ENCODE results near the gene TGFBR3. TPM values are rescaled to one million over a fixed set of nuclear protein-coding genes. Genes with fewer than 3 reads are reported as not detected.

TGFBR3 gene
- polyA plus RNA-seq, 4 donors = 0.45 to 20.0 (median 5.1) TPM

DNA sequence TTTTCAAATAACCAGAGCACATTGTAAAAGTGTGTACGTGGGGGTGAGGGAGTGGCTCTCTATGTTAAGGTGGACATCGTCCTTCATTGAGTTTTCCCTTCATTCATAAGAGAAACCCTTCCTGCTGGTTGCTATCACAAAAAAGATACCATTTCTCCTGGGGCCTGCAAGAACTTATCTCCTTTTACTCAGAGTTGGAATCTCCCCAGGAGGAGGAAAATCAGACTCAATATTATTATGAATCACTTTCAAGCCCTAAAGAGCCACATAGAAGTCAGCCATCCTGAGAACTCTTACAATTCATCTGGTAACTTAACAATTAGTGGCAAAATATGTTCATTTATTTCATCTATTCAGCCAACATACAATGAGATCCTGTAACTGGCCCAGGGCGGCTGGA is 27.1 kb upstream of the TGFBR3 start:
- WGBS, 3 donors = 65 to 67% (median 66%) methylated on average over 3 of the region's 3 CpGs
- Histone ChIP-seq H3K4me1 (ENCODE audit: control insufficient read depth in 3 of 3, insufficient read depth in 2 of 3, low read depth in 1 of 3, low read length in 2 of 3) (no peaks in the 10 kb centered on the region), H3K27ac (ENCODE audit: low read depth in 1 of 3, low read length in 2 of 3) (no peak overlapping the region), H3K9me3 (ENCODE audit: control insufficient read depth in 2 of 2, insufficient read depth in 1 of 2, low read depth in 1 of 2, low read length in 1 of 2) (no peaks in the 10 kb centered on the region), H3K36me3 (ENCODE audit: control insufficient read depth in 3 of 3, insufficient read depth in 2 of 3, low read depth in 1 of 3, low read length in 3 of 3) (no peaks in the 10 kb centered on the region), H3K27me3 (ENCODE audit: control insufficient read depth in 3 of 3, insufficient read depth in 3 of 3, low read length in 3 of 3) (no peaks in the 10 kb centered on the region), H3K4me3 (ENCODE audit: low read depth in 1 of 3, low read length in 3 of 3) (no peak overlapping the region)
- FAIRE-seq = no peak
- DNase-seq = no peak

DNA sequence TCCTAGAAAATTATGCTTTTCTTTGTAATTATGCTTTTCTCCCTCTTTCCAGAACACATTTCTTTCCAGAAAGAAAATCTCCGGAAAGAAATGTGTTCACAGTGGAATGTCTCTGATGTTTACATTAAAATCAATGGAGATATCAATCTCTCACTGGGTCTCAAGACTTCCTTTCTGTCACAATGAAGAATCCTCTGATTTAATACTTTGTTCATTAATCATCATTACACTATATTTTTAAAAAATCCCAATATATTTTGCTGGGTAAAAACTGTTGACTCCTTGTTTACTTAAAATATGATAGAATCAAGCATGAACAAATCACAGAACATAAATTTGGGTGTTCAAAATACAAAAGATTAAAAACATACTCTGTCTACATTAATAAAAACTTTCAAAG is 26.3 kb upstream of the TGFBR3 start:
- no peak overlapping the region for H3K27ac ChIP-seq (ENCODE audit: low read depth in 1 of 3, low read length in 2 of 3)
- FAIRE-seq (no peak), DNase-seq (no peak)
- no peaks in the 10 kb centered on the region for H3K36me3 ChIP-seq (ENCODE audit: control insufficient read depth in 3 of 3, insufficient read depth in 2 of 3, low read depth in 1 of 3, low read length in 3 of 3)
- no peaks in the 10 kb centered on the region for H3K4me1 ChIP-seq (ENCODE audit: control insufficient read depth in 3 of 3, insufficient read depth in 2 of 3, low read depth in 1 of 3, low read length in 2 of 3)
- no peaks in the 10 kb centered on the region for H3K27me3 ChIP-seq (ENCODE audit: control insufficient read depth in 3 of 3, insufficient read depth in 3 of 3, low read length in 3 of 3)
- WGBS, 3 donors = 71 to 83% (median 82%) methylated on average over 1 of the region's 1 CpG
- no peak overlapping the region for H3K4me3 ChIP-seq (ENCODE audit: low read depth in 1 of 3, low read length in 3 of 3)
- no peaks in the 10 kb centered on the region for H3K9me3 ChIP-seq (ENCODE audit: control insufficient read depth in 2 of 2, insufficient read depth in 1 of 2, low read depth in 1 of 2, low read length in 1 of 2)

DNA sequence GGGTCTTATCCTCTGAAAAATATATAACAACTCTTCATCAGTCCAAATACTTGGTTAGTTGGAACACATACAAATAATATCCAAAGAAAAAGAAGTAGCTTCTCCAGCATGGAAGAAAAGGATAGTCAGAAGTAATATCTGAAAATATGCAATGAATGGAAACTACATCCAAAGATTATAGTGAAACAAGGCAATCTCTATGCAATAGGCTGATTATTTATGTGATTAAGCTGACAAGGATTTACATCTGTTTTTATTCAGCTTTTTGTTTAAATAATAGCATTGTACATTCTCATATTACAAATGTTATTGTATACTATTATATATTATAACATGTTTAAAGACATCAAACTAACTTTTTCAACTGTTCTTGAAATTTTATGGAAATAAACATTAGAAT is 15.3 kb upstream of the TGFBR3 start:
- Histone ChIP-seq H3K4me3 (ENCODE audit: low read depth in 1 of 3, low read length in 3 of 3) (no peak overlapping the region), H3K27me3 (ENCODE audit: control insufficient read depth in 3 of 3, insufficient read depth in 3 of 3, low read length in 3 of 3) (no peaks in the 10 kb centered on the region), H3K36me3 (ENCODE audit: control insufficient read depth in 3 of 3, insufficient read depth in 2 of 3, low read depth in 1 of 3, low read length in 3 of 3) (no peaks in the 10 kb centered on the region), H3K27ac (ENCODE audit: low read depth in 1 of 3, low read length in 2 of 3) (no peak overlapping the region), H3K4me1 (ENCODE audit: control insufficient read depth in 3 of 3, insufficient read depth in 2 of 3, low read depth in 1 of 3, low read length in 2 of 3) (no peaks in the 10 kb centered on the region), H3K9me3 (ENCODE audit: control insufficient read depth in 2 of 2, insufficient read depth in 1 of 2, low read depth in 1 of 2, low read length in 1 of 2) (no peaks in the 10 kb centered on the region)
- DNase-seq (no peak), FAIRE-seq (no peak)

DNA sequence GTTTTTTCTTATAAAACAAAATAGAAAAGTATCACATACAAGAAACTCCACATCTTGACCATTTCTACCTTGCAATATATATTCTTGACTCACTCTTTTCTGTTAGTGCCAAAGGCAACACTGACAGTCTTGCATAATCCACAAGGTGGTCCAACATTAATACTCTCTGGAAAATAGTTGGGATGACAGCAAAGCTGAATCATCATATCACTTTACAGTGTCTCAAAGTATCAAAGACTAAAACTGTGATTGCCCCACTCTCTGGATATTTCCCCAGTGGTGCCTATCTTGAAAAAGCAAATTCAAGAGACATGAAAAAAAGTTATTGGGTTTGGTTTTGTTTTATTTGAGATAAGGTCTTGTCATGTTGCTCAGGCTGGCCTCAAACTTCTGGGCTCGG is 14.6 kb upstream of the TGFBR3 start:
- FAIRE-seq = no peak

DNA sequence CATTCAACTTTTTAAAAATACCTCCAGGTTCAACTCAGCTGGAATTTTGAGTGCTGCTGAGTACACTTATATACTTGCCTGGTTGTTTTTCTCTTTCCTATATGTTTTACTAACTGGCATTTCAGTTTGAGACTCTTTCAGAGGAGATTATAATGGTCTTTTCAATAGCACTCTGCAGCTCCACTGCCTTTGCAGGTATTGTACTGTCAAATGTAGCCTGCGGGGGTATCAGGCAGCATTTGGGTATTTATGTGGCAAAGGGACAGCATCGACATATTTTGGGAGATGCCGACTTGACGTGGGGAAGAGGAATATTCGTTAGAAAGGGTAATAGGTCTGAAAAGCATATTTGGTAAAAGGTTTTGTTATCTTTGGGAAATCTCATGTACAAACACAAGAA is 11.1 kb upstream of the TGFBR3 start:
- Histone ChIP-seq H3K9me3 (ENCODE audit: control insufficient read depth in 2 of 2, insufficient read depth in 1 of 2, low read depth in 1 of 2, low read length in 1 of 2) (no peaks in the 10 kb centered on the region), H3K4me3 (ENCODE audit: low read depth in 1 of 3, low read length in 3 of 3) (no peak overlapping the region), H3K36me3 (ENCODE audit: control insufficient read depth in 3 of 3, insufficient read depth in 2 of 3, low read depth in 1 of 3, low read length in 3 of 3) (no peaks in the 10 kb centered on the region), H3K4me1 (ENCODE audit: control insufficient read depth in 3 of 3, insufficient read depth in 2 of 3, low read depth in 1 of 3, low read length in 2 of 3) (no peaks in the 10 kb centered on the region), H3K27me3 (ENCODE audit: control insufficient read depth in 3 of 3, insufficient read depth in 3 of 3, low read length in 3 of 3) (no peaks in the 10 kb centered on the region), H3K27ac (ENCODE audit: low read depth in 1 of 3, low read length in 2 of 3) (no peak overlapping the region)
- 78 to 94% (median 92%) methylated on average over 5 of the region's 5 CpGs for WGBS, 3 donors
- DNase-seq (no peak), FAIRE-seq (no peak)

More for the DNA sequence above, 14.6 kb upstream of the TGFBR3 start:
- H3K4me1 ChIP-seq (ENCODE audit: control insufficient read depth in 3 of 3, insufficient read depth in 2 of 3, low read depth in 1 of 3, low read length in 2 of 3) = no peaks in the 10 kb centered on the region
- H3K27ac ChIP-seq (ENCODE audit: low read depth in 1 of 3, low read length in 2 of 3) = no peak overlapping the region
- H3K36me3 ChIP-seq (ENCODE audit: control insufficient read depth in 3 of 3, insufficient read depth in 2 of 3, low read depth in 1 of 3, low read length in 3 of 3) = no peaks in the 10 kb centered on the region
- H3K27me3 ChIP-seq (ENCODE audit: control insufficient read depth in 3 of 3, insufficient read depth in 3 of 3, low read length in 3 of 3) = no peaks in the 10 kb centered on the region
- DNase-seq = no peak
- WGBS, 3 donors = 93 to 96% (median 95%) methylated on average over 1 of the region's 1 CpG
- H3K9me3 ChIP-seq (ENCODE audit: control insufficient read depth in 2 of 2, insufficient read depth in 1 of 2, low read depth in 1 of 2, low read length in 1 of 2) = no peaks in the 10 kb centered on the region
- H3K4me3 ChIP-seq (ENCODE audit: low read depth in 1 of 3, low read length in 3 of 3) = no peak overlapping the region

DNA sequence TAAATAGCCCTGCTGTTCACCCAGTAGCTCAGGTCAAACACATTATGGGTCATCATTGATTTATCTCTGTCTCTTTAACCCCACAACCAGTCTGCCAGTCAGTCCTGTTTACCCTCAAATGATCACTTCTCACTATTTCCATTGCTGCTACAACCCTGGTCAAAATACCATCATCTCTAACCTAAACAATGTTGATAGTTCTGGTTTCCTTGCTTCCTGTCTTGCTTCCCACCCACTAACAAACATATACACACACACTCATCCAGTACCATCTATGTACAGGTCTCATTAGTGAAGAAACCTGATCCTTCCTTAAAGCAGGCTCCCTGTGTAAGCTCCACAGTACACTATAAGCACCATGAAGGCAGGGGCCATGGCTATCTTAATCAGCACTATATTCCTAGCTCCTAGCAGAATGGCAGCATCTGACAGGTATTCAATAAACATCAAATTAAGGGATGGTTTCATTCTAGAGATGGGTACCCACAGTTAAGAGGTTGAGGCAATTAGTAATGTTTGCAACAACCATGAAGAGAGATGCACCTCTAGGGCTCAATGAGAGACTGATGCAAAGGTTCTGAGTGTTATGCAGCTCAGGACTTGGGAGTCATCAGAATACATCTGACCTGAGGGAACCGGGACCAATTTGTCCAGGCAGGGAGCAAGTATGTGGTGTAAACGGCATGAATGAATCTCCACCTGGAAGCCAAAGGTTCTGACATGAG is 10.0 kb upstream of the TGFBR3 start:
- DNase-seq = no peak
- Histone ChIP-seq H3K9me3 (ENCODE audit: control insufficient read depth in 2 of 2, insufficient read depth in 1 of 2, low read depth in 1 of 2, low read length in 1 of 2) (no peaks in the 10 kb centered on the region), H3K4me1 (ENCODE audit: control insufficient read depth in 3 of 3, insufficient read depth in 2 of 3, low read depth in 1 of 3, low read length in 2 of 3) (no peaks in the 10 kb centered on the region), H3K36me3 (ENCODE audit: control insufficient read depth in 3 of 3, insufficient read depth in 2 of 3, low read depth in 1 of 3, low read length in 3 of 3) (no peaks in the 10 kb centered on the region), H3K27me3 (ENCODE audit: control insufficient read depth in 3 of 3, insufficient read depth in 3 of 3, low read length in 3 of 3) (no peaks in the 10 kb centered on the region), H3K27ac (ENCODE audit: low read depth in 1 of 3, low read length in 2 of 3) (no peak overlapping the region), H3K4me3 (ENCODE audit: low read depth in 1 of 3, low read length in 3 of 3) (no peak overlapping the region)
- WGBS, 3 donors = 25 to 32% (median 28%) methylated on average over 2 of the region's 2 CpGs
- no peak for FAIRE-seq

DNA sequence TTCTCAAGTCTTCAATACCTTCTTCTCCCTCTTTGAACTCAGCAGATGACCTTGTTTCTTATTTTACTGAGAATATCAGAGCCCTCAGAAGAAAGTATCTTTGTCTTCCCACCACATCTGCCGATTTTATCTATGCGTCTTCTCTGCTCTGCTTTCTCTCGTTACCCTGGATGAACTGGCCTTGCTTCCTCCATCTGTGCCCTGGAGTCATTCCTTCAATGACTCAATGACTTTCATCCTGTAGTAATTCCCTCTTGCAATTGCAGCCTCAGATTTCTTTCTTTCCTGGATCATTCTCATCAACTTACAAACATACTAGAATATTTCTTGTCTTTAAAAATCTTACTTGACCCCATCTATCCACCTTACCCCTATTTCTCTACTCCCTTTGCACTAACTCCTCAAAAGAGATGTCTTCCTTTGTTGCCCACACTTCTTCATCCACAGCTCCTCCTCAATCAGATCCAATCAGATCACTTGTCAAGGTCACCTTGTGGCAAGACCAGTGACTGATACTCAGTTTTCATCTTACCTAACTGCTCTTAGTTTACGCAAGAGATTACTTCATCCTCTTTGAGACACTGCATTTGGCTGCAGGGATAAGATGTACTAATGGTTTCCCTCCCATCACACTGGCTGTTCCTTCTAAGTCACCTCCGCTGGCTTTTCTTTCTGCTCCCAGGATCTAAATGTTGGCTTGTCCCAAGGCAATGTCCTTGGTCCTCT is 8.2 kb upstream of the TGFBR3 start:
- H3K9me3 ChIP-seq (ENCODE audit: control insufficient read depth in 2 of 2, insufficient read depth in 1 of 2, low read depth in 1 of 2, low read length in 1 of 2) = no peaks in the 10 kb centered on the region
- no peaks in the 10 kb centered on the region for H3K36me3 ChIP-seq (ENCODE audit: control insufficient read depth in 3 of 3, insufficient read depth in 2 of 3, low read depth in 1 of 3, low read length in 3 of 3)
- DNase-seq (no peak), FAIRE-seq (no peak)
- no peaks in the 10 kb centered on the region for H3K4me1 ChIP-seq (ENCODE audit: control insufficient read depth in 3 of 3, insufficient read depth in 2 of 3, low read depth in 1 of 3, low read length in 2 of 3)
- 93 to 95% (median 93%) methylated on average over 5 of the region's 5 CpGs for WGBS, 3 donors
- H3K4me3 ChIP-seq (ENCODE audit: low read depth in 1 of 3, low read length in 3 of 3) = no peak overlapping the region
- no peak overlapping the region for H3K27ac ChIP-seq (ENCODE audit: low read depth in 1 of 3, low read length in 2 of 3)
- no peaks in the 10 kb centered on the region for H3K27me3 ChIP-seq (ENCODE audit: control insufficient read depth in 3 of 3, insufficient read depth in 3 of 3, low read length in 3 of 3)

DNA sequence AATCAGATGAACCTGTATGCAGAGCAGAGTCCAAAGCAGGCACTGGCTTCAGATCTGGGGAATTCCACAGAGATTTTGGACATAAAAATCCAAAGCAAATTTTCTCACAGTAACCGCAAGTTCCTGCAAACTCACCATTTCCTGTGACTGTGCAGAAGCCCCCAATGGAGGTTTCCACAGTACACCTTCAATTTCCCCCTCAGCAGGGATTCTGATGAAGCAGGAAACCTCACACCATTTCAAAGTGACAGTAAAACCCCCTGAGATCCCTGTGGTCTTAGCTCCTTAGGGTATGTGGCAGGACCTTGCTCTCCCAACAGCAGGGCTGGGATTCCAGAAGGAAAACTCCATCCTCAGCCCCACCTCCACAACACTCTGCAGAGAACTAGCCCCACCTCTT is 6.0 kb upstream of the TGFBR3 start:
- no peaks in the 10 kb centered on the region for H3K36me3 ChIP-seq (ENCODE audit: control insufficient read depth in 3 of 3, insufficient read depth in 2 of 3, low read depth in 1 of 3, low read length in 3 of 3)
- DNase-seq = no peak
- no peak overlapping the region for H3K4me3 ChIP-seq (ENCODE audit: low read depth in 1 of 3, low read length in 3 of 3)
- no peaks in the 10 kb centered on the region for H3K9me3 ChIP-seq (ENCODE audit: control insufficient read depth in 2 of 2, insufficient read depth in 1 of 2, low read depth in 1 of 2, low read length in 1 of 2)
- no peaks in the 10 kb centered on the region for H3K4me1 ChIP-seq (ENCODE audit: control insufficient read depth in 3 of 3, insufficient read depth in 2 of 3, low read depth in 1 of 3, low read length in 2 of 3)
- 46 to 85% (median 76%) methylated on average over 1 of the region's 1 CpG for WGBS, 3 donors
- no peak for FAIRE-seq
- no peak overlapping the region for H3K27ac ChIP-seq (ENCODE audit: low read depth in 1 of 3, low read length in 2 of 3)
- no peaks in the 10 kb centered on the region for H3K27me3 ChIP-seq (ENCODE audit: control insufficient read depth in 3 of 3, insufficient read depth in 3 of 3, low read length in 3 of 3)

All from small intestine (tissue), 7 donors.